H4 (cell line): Measurements from ENCODE around the gene CACNA2D4. TPM values are rescaled to one million over a fixed set of nuclear protein-coding genes. Genes with fewer than 3 reads are reported as not detected.
"Not testable (repeated sequence)": the region's sequence is repeated elsewhere in the genome, so short reads cannot be mapped to it uniquely, and the experiment has no call there.

Experiments used
- DNase-seq: peaks from one replicate; pipeline ENCODE4 v3.0.0-alpha.2; 2015; ENCODE audit warnings: low spot score
- total RNA-seq: library from RNA; depleted of rRNA; stranded (reverse); fragments of >200 nt; shearing (Covaris generic); gene quantifications from 2 replicates; pipeline ENCODE4 v1.2.3, GENCODE V29; 2014; rRNA removed

The CACNA2D4 gene, protein sequence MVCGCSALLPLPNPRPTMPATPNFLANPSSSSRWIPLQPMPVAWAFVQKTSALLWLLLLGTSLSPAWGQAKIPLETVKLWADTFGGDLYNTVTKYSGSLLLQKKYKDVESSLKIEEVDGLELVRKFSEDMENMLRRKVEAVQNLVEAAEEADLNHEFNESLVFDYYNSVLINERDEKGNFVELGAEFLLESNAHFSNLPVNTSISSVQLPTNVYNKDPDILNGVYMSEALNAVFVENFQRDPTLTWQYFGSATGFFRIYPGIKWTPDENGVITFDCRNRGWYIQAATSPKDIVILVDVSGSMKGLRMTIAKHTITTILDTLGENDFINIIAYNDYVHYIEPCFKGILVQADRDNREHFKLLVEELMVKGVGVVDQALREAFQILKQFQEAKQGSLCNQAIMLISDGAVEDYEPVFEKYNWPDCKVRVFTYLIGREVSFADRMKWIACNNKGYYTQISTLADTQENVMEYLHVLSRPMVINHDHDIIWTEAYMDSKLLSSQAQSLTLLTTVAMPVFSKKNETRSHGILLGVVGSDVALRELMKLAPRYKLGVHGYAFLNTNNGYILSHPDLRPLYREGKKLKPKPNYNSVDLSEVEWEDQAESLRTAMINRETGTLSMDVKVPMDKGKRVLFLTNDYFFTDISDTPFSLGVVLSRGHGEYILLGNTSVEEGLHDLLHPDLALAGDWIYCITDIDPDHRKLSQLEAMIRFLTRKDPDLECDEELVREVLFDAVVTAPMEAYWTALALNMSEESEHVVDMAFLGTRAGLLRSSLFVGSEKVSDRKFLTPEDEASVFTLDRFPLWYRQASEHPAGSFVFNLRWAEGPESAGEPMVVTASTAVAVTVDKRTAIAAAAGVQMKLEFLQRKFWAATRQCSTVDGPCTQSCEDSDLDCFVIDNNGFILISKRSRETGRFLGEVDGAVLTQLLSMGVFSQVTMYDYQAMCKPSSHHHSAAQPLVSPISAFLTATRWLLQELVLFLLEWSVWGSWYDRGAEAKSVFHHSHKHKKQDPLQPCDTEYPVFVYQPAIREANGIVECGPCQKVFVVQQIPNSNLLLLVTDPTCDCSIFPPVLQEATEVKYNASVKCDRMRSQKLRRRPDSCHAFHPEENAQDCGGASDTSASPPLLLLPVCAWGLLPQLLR
- not detected in 2 replicates for total RNA-seq

- DNase-seq = peak; percentile 1
Measured at GRCh38 chr12:1918081-1918883, at the start of gene CACNA2D4. CACNA2D4 (minus strand) TSS chr12:1918652; CDS start chr12:1918473, 179 bp downstream.

GRCh38 chr12:1966561-1967226 is 48.2 kb upstream of the CACNA2D4 start:
- no peak for DNase-seq

GRCh38 chr12:1965916-1966315 is 47.5 kb upstream of the CACNA2D4 start:
- DNase-seq = no peak

DNA sequence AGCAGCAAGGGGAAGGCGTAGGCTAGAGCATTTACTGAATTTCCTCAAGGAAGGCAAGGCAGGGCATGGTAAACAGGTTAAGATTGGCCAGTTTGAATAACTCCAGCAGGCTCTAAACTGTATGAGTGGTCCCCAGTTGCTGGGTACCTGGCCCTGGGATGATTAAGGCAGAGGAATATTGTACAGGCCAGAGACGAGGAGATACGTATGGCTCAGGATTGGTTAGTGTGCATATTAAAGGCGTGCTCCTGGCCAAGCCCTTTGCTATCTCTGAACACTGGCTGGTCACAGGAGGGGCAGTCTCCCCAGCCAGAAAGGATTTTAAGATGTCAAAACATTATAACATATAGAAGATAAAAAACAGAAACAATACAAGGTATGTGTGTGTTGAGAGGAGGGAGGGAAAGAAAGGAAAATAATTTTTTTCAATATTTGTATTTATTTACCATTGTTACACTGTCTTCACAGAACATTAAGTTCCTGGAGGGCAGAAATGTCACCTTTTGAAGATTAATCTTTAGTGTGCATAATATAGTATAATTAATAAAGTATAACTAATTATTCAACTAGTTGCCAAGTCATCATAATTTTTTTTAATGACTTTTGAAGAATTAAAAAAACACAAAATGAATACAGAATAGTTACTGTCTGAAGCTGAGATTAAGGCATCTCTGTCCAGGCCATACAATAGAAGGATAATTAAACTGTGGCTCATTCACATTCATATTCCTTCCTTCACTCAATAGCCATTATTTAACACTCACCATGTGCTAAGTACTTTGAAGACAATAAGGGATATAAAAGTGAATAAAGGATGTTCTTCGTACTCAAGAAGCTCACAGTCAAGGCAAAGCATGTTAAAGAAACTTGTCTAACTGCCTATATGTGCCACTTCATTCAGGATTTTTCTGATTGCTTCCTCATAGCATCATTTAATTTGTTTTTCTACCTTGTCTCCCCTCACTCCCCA is 43.9 kb upstream of the CACNA2D4 start:
- no peak for DNase-seq

GRCh38 chr12:1956716-1957115 is 38.3 kb upstream of the CACNA2D4 start:
- DNase-seq = no peak

GRCh38 chr12:1949771-1950470 is 31.5 kb upstream of the CACNA2D4 start:
- DNase-seq = no peak

DNA sequence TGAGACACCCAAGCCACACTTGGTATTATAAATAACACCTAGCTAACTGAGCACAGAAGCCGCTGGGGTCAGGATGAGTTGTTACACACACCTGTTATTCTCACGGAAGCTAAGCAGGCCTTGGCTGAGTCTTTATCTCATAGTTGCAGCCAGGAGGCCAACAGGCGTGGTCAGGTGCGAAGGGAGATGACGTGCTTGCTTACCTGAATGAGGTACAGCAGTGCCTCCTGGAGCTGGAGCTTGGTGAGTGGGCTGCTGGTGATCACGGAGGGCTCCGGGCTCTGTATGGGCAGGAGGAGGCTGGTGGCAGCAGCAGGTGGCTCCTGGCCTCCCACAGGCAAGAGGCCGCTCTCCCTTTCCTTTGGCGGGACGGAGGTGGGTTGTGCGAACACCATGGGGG is 30.4 kb upstream of the CACNA2D4 start:
- DNase-seq = no peak

- DNase-seq = no peak
Measured at GRCh38 chr12:1947081-1947480, 28.6 kb upstream of the CACNA2D4 start.

DNA sequence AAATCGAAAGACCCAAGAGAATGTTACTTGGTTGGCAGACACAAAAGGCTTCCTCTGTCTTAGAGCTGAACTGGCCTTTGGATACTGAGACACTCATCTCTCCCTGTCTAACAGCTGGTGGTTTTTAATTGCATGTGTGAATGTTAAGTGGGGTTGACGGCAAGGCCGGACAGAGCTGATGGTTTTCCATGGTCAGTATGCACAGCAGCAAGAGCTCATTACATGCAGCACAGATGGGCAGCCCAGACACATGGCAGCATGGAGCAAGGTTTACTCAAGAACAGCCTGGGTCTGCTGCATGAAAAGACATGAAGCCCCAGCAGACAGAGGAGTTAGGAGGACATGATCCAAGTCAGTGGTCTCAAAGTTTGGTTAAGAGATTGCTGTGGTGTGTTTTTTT is 27.8 kb upstream of the CACNA2D4 start:
- DNase-seq = no peak

- DNase-seq = not testable (repeated sequence)
Measured at GRCh38 chr12:1945502-1945901, 27.1 kb upstream of the CACNA2D4 start.

GRCh38 chr12:1939801-1940607 is 21.6 kb upstream of the CACNA2D4 start:
- peak; percentile 81 for DNase-seq

DNA sequence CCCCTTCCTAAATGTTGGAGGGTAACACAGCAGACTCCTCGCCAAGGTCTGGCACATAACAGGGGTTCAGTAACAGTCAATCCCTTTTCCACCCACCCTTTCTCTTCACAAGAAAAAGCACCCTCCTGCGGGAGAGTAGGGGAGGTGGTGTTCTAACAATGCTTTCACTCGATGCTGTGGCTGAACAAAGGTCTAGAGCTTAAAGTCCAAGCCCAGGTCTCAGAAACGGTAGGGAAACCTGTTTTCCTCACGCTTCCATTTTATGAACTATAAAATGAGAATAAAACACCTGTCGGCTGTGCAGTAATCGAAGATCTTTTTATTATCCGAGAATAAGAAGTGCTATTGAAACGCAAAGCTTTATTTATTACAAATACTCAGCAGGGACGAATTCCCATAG is 20.9 kb upstream of the CACNA2D4 start:
- DNase-seq = no peak

GRCh38 chr12:1937481-1938224 is 19.2 kb upstream of the CACNA2D4 start:
- DNase-seq = no peak

GRCh38 chr12:1936406-1937320 is 18.2 kb upstream of the CACNA2D4 start:
- peak; percentile 86 for DNase-seq

GRCh38 chr12:1935700-1936378 is 17.4 kb upstream of the CACNA2D4 start:
- DNase-seq = no peak

- DNase-seq = no peak
Measured at GRCh38 chr12:1935242-1935641, 16.8 kb upstream of the CACNA2D4 start.
